Measurements from ENCODE around the gene GPRC5A. TPM values are rescaled to one million over a fixed set of nuclear protein-coding genes. Genes with fewer than 3 reads are reported as not detected.

The GPRC5A gene
- total and polyA plus RNA-seq, 10 donors, result 0.09 to 3.0 (median 0.34) TPM

DNA sequence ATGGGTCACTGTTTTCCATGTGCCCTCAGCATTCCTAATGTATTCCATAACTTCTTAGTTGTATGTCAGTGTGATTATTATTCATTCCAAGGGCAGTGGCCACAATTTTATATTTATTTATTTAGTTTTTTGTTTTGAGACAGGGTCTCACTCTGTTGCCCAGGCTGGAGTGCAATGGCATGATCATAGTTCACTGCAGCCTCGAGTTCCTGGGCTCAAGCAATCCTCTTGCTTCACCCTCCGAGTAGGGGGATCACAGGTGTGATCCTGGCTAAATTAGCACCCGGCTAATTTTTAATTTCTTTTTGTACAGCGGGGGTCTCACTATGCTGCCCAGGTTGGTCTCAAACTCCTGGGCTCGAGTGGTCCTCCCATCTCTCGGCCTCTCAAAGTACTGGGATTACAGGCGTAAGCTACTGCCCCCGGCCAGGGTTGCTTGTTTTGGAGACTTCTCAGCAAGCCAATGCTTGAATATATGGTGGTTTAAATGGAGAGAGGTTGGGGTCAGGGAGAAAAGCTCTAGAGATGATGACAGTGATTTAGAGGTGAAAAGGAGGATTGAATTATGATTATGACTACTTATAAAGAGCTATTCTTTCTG, 7.6 kb downstream of the GPRC5A start:
- no peak overlapping the region for H3K27ac ChIP-seq
- no peak for TF ChIP-seq POLR2AphosphoS5 (IDR thresholded peaks at IDR 0.05)
- no peak for TF ChIP-seq POLR2A (IDR thresholded peaks at IDR 0.05)
- TF ChIP-seq, protein P1, sequence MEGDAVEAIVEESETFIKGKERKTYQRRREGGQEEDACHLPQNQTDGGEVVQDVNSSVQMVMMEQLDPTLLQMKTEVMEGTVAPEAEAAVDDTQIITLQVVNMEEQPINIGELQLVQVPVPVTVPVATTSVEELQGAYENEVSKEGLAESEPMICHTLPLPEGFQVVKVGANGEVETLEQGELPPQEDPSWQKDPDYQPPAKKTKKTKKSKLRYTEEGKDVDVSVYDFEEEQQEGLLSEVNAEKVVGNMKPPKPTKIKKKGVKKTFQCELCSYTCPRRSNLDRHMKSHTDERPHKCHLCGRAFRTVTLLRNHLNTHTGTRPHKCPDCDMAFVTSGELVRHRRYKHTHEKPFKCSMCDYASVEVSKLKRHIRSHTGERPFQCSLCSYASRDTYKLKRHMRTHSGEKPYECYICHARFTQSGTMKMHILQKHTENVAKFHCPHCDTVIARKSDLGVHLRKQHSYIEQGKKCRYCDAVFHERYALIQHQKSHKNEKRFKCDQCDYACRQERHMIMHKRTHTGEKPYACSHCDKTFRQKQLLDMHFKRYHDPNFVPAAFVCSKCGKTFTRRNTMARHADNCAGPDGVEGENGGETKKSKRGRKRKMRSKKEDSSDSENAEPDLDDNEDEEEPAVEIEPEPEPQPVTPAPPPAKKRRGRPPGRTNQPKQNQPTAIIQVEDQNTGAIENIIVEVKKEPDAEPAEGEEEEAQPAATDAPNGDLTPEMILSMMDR (IDR thresholded peaks at IDR 0.05 in 8 of 11, conservative IDR thresholded peaks at IDR 0.05 in 3 of 11), result no peak
- 84 to 91% (median 85%) methylated on average over 8 of the region's 8 CpGs for WGBS, 5 donors
- no peak for DNase-seq
- intact Hi-C loops (cut with DNase I; ENCODE audit: low total_unique reads), result no loop called here
- H3K9me3 ChIP-seq, result no peaks in the 10 kb centered on the region
- no peak overlapping the region for H3K4me3 ChIP-seq
- no peaks in the 10 kb centered on the region for H3K36me3 ChIP-seq
- H3K4me1 ChIP-seq, result peaks cover 0 to 4% (median 0%) of the 10 kb centered on the region in 6 donors
- peaks cover 0 to 19% (median 0%) of the 10 kb centered on the region in 7 donors for H3K27me3 ChIP-seq (replicated peaks in 1 of 7)

DNA sequence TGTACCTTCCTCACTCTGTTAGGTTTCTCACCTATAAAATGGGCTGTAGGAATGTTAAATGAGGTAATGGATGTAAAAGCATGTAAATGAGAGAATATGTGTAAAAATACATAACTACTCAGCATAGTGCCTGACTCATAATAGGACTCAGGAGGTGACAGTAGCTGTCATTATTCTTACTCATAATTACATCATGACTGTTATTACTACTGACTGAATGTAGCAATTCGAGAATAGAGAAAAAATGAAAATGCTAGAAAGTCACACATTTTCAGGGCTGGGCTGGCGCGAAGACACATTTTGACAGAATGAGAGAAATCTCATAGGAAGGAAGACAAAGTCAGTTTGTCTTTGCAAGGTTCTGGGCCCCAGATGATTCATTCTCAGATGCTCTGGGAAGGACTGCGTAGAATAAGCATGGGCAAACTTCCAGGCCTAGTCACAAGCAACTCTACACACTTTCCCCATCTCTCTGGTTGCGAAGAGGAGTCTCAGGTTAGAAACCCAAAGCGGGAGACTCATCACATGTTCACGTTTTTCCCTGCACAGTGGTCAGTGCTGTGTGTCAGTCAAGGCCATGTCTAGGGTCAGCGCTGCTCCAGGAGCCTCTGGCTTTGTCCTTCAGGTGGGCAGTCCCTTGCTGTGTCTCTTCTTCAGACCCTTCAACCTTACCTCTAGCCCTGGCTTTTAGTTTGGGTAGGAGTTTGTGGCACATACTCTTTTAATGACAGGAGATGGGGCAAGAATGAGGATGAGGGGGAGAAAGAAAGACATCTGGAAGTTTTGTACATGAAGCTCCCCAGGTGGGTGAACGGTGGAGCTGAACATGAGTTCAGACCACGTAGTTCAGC, 8.4 kb downstream of the GPRC5A start:
- TF ChIP-seq, protein P1 (IDR thresholded peaks at IDR 0.05 in 8 of 11, conservative IDR thresholded peaks at IDR 0.05 in 3 of 11), result no peak
- TF ChIP-seq POLR2A (IDR thresholded peaks at IDR 0.05) (no peak), POLR2AphosphoS5 (IDR thresholded peaks at IDR 0.05) (no peak)
- no peaks in the 10 kb centered on the region for H3K36me3 ChIP-seq
- peaks cover 0 to 8% (median 0%) of the 10 kb centered on the region in 6 donors for H3K4me1 ChIP-seq
- peaks cover 0 to 13% (median 0%) of the 10 kb centered on the region in 7 donors for H3K27me3 ChIP-seq (replicated peaks in 1 of 7)
- WGBS, 5 donors, result 66 to 84% (median 73%) methylated on average over 10 of the region's 10 CpGs
- no peak for DNase-seq
- intact Hi-C loops (cut with DNase I; ENCODE audit: low total_unique reads), result no loop called here
- no peaks in the 10 kb centered on the region for H3K9me3 ChIP-seq
- H3K27ac ChIP-seq, result no peak overlapping the region
- H3K4me3 ChIP-seq, result no peak overlapping the region

DNA sequence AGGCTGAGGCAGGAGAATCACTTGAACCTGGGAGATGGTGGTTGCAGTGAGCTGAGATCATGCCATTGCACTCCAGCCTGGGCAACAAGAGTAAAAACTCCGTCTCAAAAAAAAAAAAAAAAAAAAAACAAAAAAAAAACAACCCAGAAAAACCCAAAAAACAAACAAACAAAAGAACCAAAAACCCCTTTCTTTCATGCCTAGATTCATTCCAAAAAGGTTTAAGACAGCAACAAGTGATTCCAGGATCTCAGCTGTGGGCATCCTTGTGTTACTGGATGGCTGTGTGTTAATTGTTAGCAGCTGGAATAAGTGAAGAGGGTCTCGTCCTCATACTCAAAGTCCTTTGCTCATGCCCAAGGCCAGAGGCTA, 9.4 kb downstream of the GPRC5A start:
- no peak overlapping the region for H3K27ac ChIP-seq
- TF ChIP-seq POLR2A (IDR thresholded peaks at IDR 0.05) (no peak), POLR2AphosphoS5 (IDR thresholded peaks at IDR 0.05) (no peak)
- TF ChIP-seq, protein P1 (IDR thresholded peaks at IDR 0.05 in 8 of 11, conservative IDR thresholded peaks at IDR 0.05 in 3 of 11), result no peak
- H3K9me3 ChIP-seq, result no peaks in the 10 kb centered on the region
- peaks cover 0 to 8% (median 0%) of the 10 kb centered on the region in 6 donors for H3K4me1 ChIP-seq
- 70 to 83% (median 81%) methylated on average over 1 to 2 of the region's 2 CpGs for WGBS, 5 donors
- H3K27me3 ChIP-seq (replicated peaks in 1 of 7), result peaks cover 0 to 11% (median 0%) of the 10 kb centered on the region in 7 donors
- H3K36me3 ChIP-seq, result no peaks in the 10 kb centered on the region
- no peak overlapping the region for H3K4me3 ChIP-seq
- intact Hi-C loops (cut with DNase I; ENCODE audit: low total_unique reads), result no loop called here
- DNase-seq, result no peak

DNA sequence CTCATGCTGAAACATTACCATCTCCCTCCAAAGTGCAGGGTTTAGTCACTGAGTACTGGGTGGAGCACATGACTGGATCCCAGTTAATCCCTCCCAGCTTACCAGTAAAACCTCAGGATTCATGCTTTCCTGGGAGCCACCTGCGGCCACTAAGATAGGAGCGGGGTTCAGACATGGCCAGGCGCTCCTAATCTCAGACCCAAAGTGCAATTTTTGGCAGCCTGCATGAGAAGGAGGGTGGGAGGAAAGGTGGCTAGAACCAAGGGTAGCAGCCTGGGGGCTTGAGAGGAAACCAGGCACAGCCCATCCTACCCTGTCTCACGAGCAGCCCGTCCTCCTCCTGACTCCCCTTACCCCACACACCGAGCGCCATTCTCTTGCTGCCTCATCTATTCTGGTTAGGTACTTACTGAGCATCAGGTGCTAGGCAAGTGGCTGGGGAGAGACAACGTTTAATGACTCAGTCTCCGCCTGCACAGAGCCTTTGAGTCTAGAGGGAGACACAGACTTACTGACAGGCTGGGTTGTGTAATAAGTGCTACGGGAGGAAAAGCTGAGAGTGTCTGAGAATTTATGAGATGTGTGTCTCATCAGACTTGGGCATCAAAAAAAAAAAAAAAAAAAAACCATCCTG, 9.9 kb downstream of the GPRC5A start:
- no peak for DNase-seq
- Histone ChIP-seq H3K9me3 (no peaks in the 10 kb centered on the region), H3K36me3 (no peaks in the 10 kb centered on the region), H3K27me3 (replicated peaks in 1 of 7) (peaks cover 0 to 11% (median 0%) of the 10 kb centered on the region in 7 donors), H3K4me1 (peaks cover 0 to 8% (median 0%) of the 10 kb centered on the region in 6 donors), H3K4me3 (no peak overlapping the region), H3K27ac (no peak overlapping the region)
- TF ChIP-seq POLR2A (IDR thresholded peaks at IDR 0.05) (no peak), POLR2AphosphoS5 (IDR thresholded peaks at IDR 0.05) (no peak)
- TF ChIP-seq, protein P1 (IDR thresholded peaks at IDR 0.05 in 8 of 11, conservative IDR thresholded peaks at IDR 0.05 in 3 of 11), result no peak
- 83 to 93% (median 88%) methylated on average over 9 to 10 of the region's 10 CpGs for WGBS, 5 donors
- intact Hi-C loops (cut with DNase I; ENCODE audit: low total_unique reads), result no loop called here

All from spleen (tissue), 11 donors.